Daoy (cell line): ENCODE measurements around the gene STAP1. TPM values are rescaled to one million over a fixed set of nuclear protein-coding genes. Genes with fewer than 3 reads are reported as not detected.
"Not testable (repeated sequence)": the region's sequence is repeated elsewhere in the genome, so short reads cannot be mapped to it uniquely, and the experiment has no call there.

Source experiments
- DNase-seq: peaks from one replicate; pipeline ENCODE4 v3.0.0-alpha.2; 2015; ENCODE audit warnings: low read depth
- total RNA-seq: library from RNA; depleted of rRNA; stranded (reverse); fragments of >200 nt; shearing (Covaris generic); gene quantifications from 2 replicates; pipeline ENCODE4 v1.2.3, GENCODE V29; 2014; rRNA removed

STAP1 gene
- total RNA-seq, 1 experiment from 2014 or later: not detected

DNA sequence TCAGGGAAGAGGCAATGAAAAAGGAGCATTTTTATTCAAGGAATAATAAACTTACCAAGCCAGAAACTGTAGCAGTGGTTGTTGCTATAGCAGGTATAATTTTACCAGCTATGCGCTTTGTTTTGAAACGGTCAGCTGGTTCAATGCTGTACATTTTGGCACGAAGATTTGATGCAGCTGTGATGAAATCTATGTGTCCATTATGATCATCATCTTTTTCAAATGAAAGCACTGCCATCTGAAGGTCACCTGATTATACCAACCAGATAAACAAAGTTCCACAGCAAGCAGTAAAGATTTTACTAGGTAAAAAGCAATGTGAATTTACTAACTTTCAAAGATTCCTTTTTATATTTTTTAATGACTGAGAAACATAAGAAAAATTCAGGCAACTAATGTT, 66.4 kb downstream of the STAP1 start:
- DNase-seq: no peak

- DNase-seq: no peak
Observed at GRCh38 chr4:67632492-67632891, 74.0 kb downstream of the STAP1 start.

DNA sequence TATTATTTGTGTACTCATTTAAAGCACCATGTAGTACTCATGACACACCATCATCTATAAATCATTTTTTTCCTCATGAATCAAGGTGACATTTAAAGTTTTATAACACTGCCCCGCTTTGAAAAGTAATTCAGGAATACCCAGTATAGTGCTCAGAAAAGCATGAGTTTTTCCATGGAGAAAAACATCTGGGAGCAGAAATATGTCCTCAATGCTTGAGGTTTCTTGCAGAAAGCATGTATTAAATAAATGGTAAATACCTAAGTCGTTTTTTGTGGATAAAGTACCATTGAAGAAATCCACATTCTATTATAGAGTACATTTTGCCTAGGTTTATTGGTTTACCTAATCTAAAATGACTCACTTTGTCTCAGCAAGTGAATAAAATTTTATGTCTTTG, 76.2 kb downstream of the STAP1 start:
- DNase-seq: no peak

GRCh38 chr4:67635331-67635730, 76.8 kb downstream of the STAP1 start:
- DNase-seq: no peak

GRCh38 chr4:67636978-67637377, 78.5 kb downstream of the STAP1 start:
- not testable (repeated sequence) for DNase-seq

DNA sequence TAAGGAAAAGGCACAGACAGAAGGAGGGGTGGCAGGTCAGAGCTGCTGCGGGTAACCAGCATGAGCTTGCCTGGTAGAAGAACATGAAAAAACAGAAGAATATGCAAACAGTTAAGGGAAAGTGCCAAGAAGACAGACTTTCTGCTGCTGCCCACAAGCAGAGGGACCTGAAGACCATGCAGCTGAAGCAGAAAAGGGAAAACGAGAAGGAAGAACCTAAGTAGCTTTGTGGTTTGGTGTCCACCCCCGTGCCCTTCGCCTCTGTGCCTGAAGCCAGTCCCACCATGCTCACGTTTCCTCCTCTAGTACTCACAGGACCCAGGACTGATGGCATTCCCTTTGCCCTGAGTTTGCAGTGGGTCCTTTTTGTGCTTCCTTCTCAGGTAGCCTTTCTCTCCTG, 79.6 kb downstream of the STAP1 start:
- DNase-seq: no peak

GRCh38 chr4:67651536-67651935, 93.0 kb downstream of the STAP1 start:
- no peak for DNase-seq

Other genes with a start within 250 kb of the STAP1 start
- 8.3 and 9.4 TPM in 2 replicates for gene CENPC, start 13.2 kb upstream of the STAP1 start, total RNA-seq
- gene UBA6, start 142.4 kb downstream of the STAP1 start, total RNA-seq: 113 and 140 TPM in 2 replicates
- not detected in 2 replicates for gene GNRHR, start 195.7 kb downstream of the STAP1 start, total RNA-seq